IgD-negative memory B cell (primary cell): Measurements from ENCODE around the gene MAP1S. TPM values are rescaled to one million over a fixed set of nuclear protein-coding genes. Genes with fewer than 3 reads are reported as not detected.

ENCODE experiments used
- H3K27ac Mint-ChIP-seq, 3 donors: one replicate each; pipeline ENCODE4 v1.8.0; 2020 to 2022; ENCODE audit warnings: mild to moderate bottlenecking in 3 of 3, mixed read lengths in 3 of 3, moderate library complexity in 1 of 3
- H3K27me3 Mint-ChIP-seq: one replicate; pipeline ENCODE4 v1.8.0; 2021; ENCODE audit warnings: mixed read lengths
- H3K36me3 Mint-ChIP-seq: one replicate; pipeline ENCODE4 v1.8.0; 2020; ENCODE audit warnings: mild to moderate bottlenecking, mixed read lengths
- H3K4me1 Mint-ChIP-seq, 3 donors: one replicate each; pipeline ENCODE4 v1.8.0; 2020 to 2022; ENCODE audit warnings: mixed read lengths in 3 of 3, mild to moderate bottlenecking in 1 of 3
- H3K4me3 Mint-ChIP-seq, 4 donors: one replicate each; pipeline ENCODE4 v1.8.0; 2020 to 2022; ENCODE audit warnings: mild to moderate bottlenecking in 4 of 4, mixed read lengths in 4 of 4, moderate library complexity in 3 of 4
- H3K9me3 Mint-ChIP-seq, 3 donors: one replicate each; pipeline ENCODE4 v1.8.0; 2020 to 2021; ENCODE audit warnings: mixed read lengths in 3 of 3, mild to moderate bottlenecking in 1 of 3
- polyA plus RNA-seq: library from polyadenylated mRNA; unstranded; fragments of 300-500 nt; fragmentation: Illumina TruSeq; gene quantifications from one replicate; pipeline ENCODE4 v1.2.3, GENCODE V29; 2021

The MAP1S gene
- polyA plus RNA-seq, result 50.3 TPM

GRCh38 chr19:17718947-17719711, at the start of gene MAP1S:
Gene MAP1S (plus strand): TSS chr19:17719480. CDS start chr19:17719503, 23 bp downstream.
- H3K36me3 Mint-ChIP-seq, result no peaks in the 10 kb centered on the region
- H3K27ac Mint-ChIP-seq, result peak within 1 kb of the TSS; percentile 42 to 94 (median 81)
- H3K4me1 Mint-ChIP-seq, result peaks cover 25 to 31% (median 28%) of the 10 kb centered on the region in 3 donors
- peak within 1 kb of the TSS; percentile 82 to 95 (median 91) for H3K4me3 Mint-ChIP-seq
- no peaks in the 10 kb centered on the region for H3K27me3 Mint-ChIP-seq
- H3K9me3 Mint-ChIP-seq, result no peaks in the 10 kb centered on the region

GRCh38 chr19:17671906-17672305, 47.4 kb upstream of the MAP1S start:
- Mint-ChIP-seq H3K36me3 (no peaks in the 10 kb centered on the region), H3K9me3 (peaks cover 0 to 4% (median 0%) of the 10 kb centered on the region in 3 donors), H3K4me1 (peaks cover 0 to 4% (median 0%) of the 10 kb centered on the region in 3 donors), H3K4me3 (no peak overlapping the region), H3K27ac (peak overlapping the region in 1 of 3 donors; percentile 3), H3K27me3 (peaks cover 5% of the 10 kb centered on the region)

GRCh38 chr19:17673937-17674799, 45.1 kb upstream of the MAP1S start:
- peaks cover 0 to 9% (median 0%) of the 10 kb centered on the region in 3 donors for H3K4me1 Mint-ChIP-seq
- peaks cover 0 to 4% (median 0%) of the 10 kb centered on the region in 3 donors for H3K9me3 Mint-ChIP-seq
- H3K27me3 Mint-ChIP-seq, result peaks cover 20% of the 10 kb centered on the region
- no peak overlapping the region for H3K4me3 Mint-ChIP-seq
- H3K27ac Mint-ChIP-seq, result no peak overlapping the region
- H3K36me3 Mint-ChIP-seq, result peaks cover 1% of the 10 kb centered on the region

GRCh38 chr19:17676295-17676694, 43.0 kb upstream of the MAP1S start:
- peaks cover 1% of the 10 kb centered on the region for H3K36me3 Mint-ChIP-seq
- H3K27ac Mint-ChIP-seq, result no peak overlapping the region
- H3K27me3 Mint-ChIP-seq, result peaks cover 30% of the 10 kb centered on the region
- H3K4me3 Mint-ChIP-seq, result no peak overlapping the region
- H3K4me1 Mint-ChIP-seq, result peaks cover 0 to 8% (median 7%) of the 10 kb centered on the region in 3 donors
- H3K9me3 Mint-ChIP-seq, result peaks cover 0 to 4% (median 0%) of the 10 kb centered on the region in 3 donors

- Mint-ChIP-seq H3K9me3 (peaks cover 0 to 3% (median 0%) of the 10 kb centered on the region in 3 donors), H3K27ac (no peak overlapping the region)
Measured at GRCh38 chr19:17677002-17677401, 42.3 kb upstream of the MAP1S start.

GRCh38 chr19:17678836-17679235, 40.4 kb upstream of the MAP1S start:
- Mint-ChIP-seq H3K9me3 (peaks cover 0 to 5% (median 0%) of the 10 kb centered on the region in 3 donors), H3K27me3 (peaks cover 38% of the 10 kb centered on the region), H3K36me3 (peaks cover 1% of the 10 kb centered on the region), H3K4me3 (peak overlapping the region in 2 of 4 donors; percentile 52 to 67), H3K4me1 (peaks cover 0 to 8% (median 7%) of the 10 kb centered on the region in 3 donors), H3K27ac (no peak overlapping the region)

More at GRCh38 chr19:17677002-17677401, 42.3 kb upstream of the MAP1S start:
- peaks cover 0 to 8% (median 7%) of the 10 kb centered on the region in 3 donors for H3K4me1 Mint-ChIP-seq
- H3K27me3 Mint-ChIP-seq, result peaks cover 32% of the 10 kb centered on the region
- no peak overlapping the region for H3K4me3 Mint-ChIP-seq
- peaks cover 1% of the 10 kb centered on the region for H3K36me3 Mint-ChIP-seq

GRCh38 chr19:17679526-17680229, 39.6 kb upstream of the MAP1S start:
- Mint-ChIP-seq H3K36me3 (peaks cover 1% of the 10 kb centered on the region), H3K9me3 (peaks cover 0 to 6% (median 0%) of the 10 kb centered on the region in 3 donors), H3K4me1 (peaks cover 0 to 8% (median 7%) of the 10 kb centered on the region in 3 donors), H3K27me3 (peaks cover 43% of the 10 kb centered on the region), H3K27ac (peak overlapping the region in 1 of 3 donors; percentile 44), H3K4me3 (peak overlapping the region; percentile 49 to 92 (median 76))

- Mint-ChIP-seq H3K4me3 (peak overlapping the region; percentile 49 to 92 (median 76)), H3K27ac (peak overlapping the region in 1 of 3 donors; percentile 44), H3K27me3 (peaks cover 48% of the 10 kb centered on the region), H3K36me3 (peaks cover 1% of the 10 kb centered on the region), H3K4me1 (peaks cover 0 to 8% (median 7%) of the 10 kb centered on the region in 3 donors), H3K9me3 (peaks cover 0 to 6% (median 0%) of the 10 kb centered on the region in 3 donors)
Measured at GRCh38 chr19:17680230-17680722, 39.0 kb upstream of the MAP1S start.

- H3K27me3 Mint-ChIP-seq, result peaks cover 58% of the 10 kb centered on the region
- H3K27ac Mint-ChIP-seq, result no peak overlapping the region
- H3K4me1 Mint-ChIP-seq, result peaks cover 0 to 8% (median 7%) of the 10 kb centered on the region in 3 donors
- H3K4me3 Mint-ChIP-seq, result no peak overlapping the region
- H3K9me3 Mint-ChIP-seq, result peaks cover 0 to 4% (median 0%) of the 10 kb centered on the region in 3 donors
- peaks cover 1% of the 10 kb centered on the region for H3K36me3 Mint-ChIP-seq
Measured at GRCh38 chr19:17681505-17682125, 37.7 kb upstream of the MAP1S start.

GRCh38 chr19:17682273-17682672, 37.0 kb upstream of the MAP1S start:
- Mint-ChIP-seq H3K9me3 (peaks cover 0 to 4% (median 0%) of the 10 kb centered on the region in 3 donors), H3K4me1 (peaks cover 0 to 8% (median 7%) of the 10 kb centered on the region in 3 donors), H3K27ac (peak overlapping the region in 1 of 3 donors; percentile 53), H3K36me3 (peaks cover 1% of the 10 kb centered on the region), H3K4me3 (no peak overlapping the region), H3K27me3 (peaks cover 61% of the 10 kb centered on the region)

GRCh38 chr19:17683078-17683477, 36.2 kb upstream of the MAP1S start:
- H3K4me1 Mint-ChIP-seq, result peaks cover 0 to 11% (median 10%) of the 10 kb centered on the region in 3 donors
- H3K27me3 Mint-ChIP-seq, result peaks cover 59% of the 10 kb centered on the region
- H3K36me3 Mint-ChIP-seq, result peaks cover 1% of the 10 kb centered on the region
- no peak overlapping the region for H3K27ac Mint-ChIP-seq
- no peak overlapping the region for H3K4me3 Mint-ChIP-seq
- peaks cover 0 to 7% (median 0%) of the 10 kb centered on the region in 3 donors for H3K9me3 Mint-ChIP-seq

- H3K9me3 Mint-ChIP-seq, result peaks cover 0 to 7% (median 0%) of the 10 kb centered on the region in 3 donors
- peaks cover 59% of the 10 kb centered on the region for H3K27me3 Mint-ChIP-seq
- no peak overlapping the region for H3K4me3 Mint-ChIP-seq
- no peaks in the 10 kb centered on the region for H3K36me3 Mint-ChIP-seq
- peaks cover 0 to 15% (median 9%) of the 10 kb centered on the region in 3 donors for H3K4me1 Mint-ChIP-seq
- no peak overlapping the region for H3K27ac Mint-ChIP-seq
Measured at GRCh38 chr19:17684256-17684655, 35.0 kb upstream of the MAP1S start.

GRCh38 chr19:17685451-17686022, 33.7 kb upstream of the MAP1S start:
- peaks cover 0 to 7% (median 0%) of the 10 kb centered on the region in 3 donors for H3K9me3 Mint-ChIP-seq
- H3K4me3 Mint-ChIP-seq, result peak overlapping the region in 1 of 4 donors; percentile 5
- peaks cover 59% of the 10 kb centered on the region for H3K27me3 Mint-ChIP-seq
- no peaks in the 10 kb centered on the region for H3K36me3 Mint-ChIP-seq
- peaks cover 0 to 8% (median 6%) of the 10 kb centered on the region in 3 donors for H3K4me1 Mint-ChIP-seq
- no peak overlapping the region for H3K27ac Mint-ChIP-seq
